Pancreas (tissue), 10 donors: ENCODE measurements around the gene MTUS2. TPM values are rescaled to one million over a fixed set of nuclear protein-coding genes. Genes with fewer than 3 reads are reported as not detected.

Experiments
- ATAC-seq, 4 donors: fragments of 200-7000 bp; cut with Tn5 transposase; one replicate each; pipeline versions ENCODE4 v1.8.0 to v1.9.1; 2020; ENCODE audit warnings: mild to moderate bottlenecking in 4 of 4, moderate library complexity in 4 of 4
- DNase-seq, 6 donors: peaks; one replicate each; pipeline ENCODE4 v3.0.0-alpha.2; 2020
- FAIRE-seq: peaks from 2 replicates; lab custom pipeline; 2012; peaks lifted over from hg19 to GRCh38; lab: Jason Lieb, UNC
- H3K27ac ChIP-seq, 4 donors: fragments of 200-600 bp; sonication (generic); 1 replicate in 3 of 4; 2 replicates in 1 of 4; pipeline versions ENCODE4 v1.5.0 to v1.8.0; 2020
- H3K27me3 ChIP-seq, 4 donors: fragments of 200-600 bp; one replicate each; pipeline ENCODE4 v1.8.0; 2021
- H3K36me3 ChIP-seq, 3 donors: fragments of 200-600 bp; sonication (generic) in 1 of 3; one replicate each; pipeline versions ENCODE4 v1.5.0 to v1.8.0; 2020 to 2021
- H3K4me1 ChIP-seq, 3 donors: fragments of 200-600 bp; one replicate each; pipeline ENCODE4 v1.8.0; 2021
- H3K4me3 ChIP-seq, 4 donors: fragments of 200-600 bp; sonication (generic) in 2 of 4; one replicate each; pipeline versions ENCODE4 v1.5.0 to v1.8.0; 2020 to 2021
- H3K9me3 ChIP-seq, 4 donors: fragments of 200-600 bp; one replicate each; pipeline ENCODE4 v1.8.0; 2021
- CTCF ChIP-seq, 4 donors: fragments of 200-600 bp; sonication (generic) in 3 of 4; IDR thresholded peaks; one replicate each; pipeline versions ENCODE4 v1.5.0 to v1.8.0; 2021; ENCODE audit warnings: antibody characterized with exemption in 4 of 4
- WGBS, 2 donors: extraction: QIAGEN DNeasy Blood & Tissue Kit; methylation state at CpG; one replicate each; pipeline ENCODE4 v1.1.7; 2013; 5-methylcytosine and 5-hydroxymethylcytosine counted together
- intact Hi-C, 3 donors: fragments of 100-400 bp; cut with DNase I; formaldehyde crosslinking; loops; one replicate each; pipeline versions ENCODE4 v1.11.1 to v1.14.2; 2022
- polyA plus RNA-seq, 2 donors: library from polyadenylated mRNA; stranded (reverse); fragments of 200-250 nt; gene quantifications; one replicate each; pipeline ENCODE4 v1.2.3, GENCODE V29; 2013
- total RNA-seq, 6 donors: library from RNA; stranded (reverse); fragmentation: NEBNext Ultra II Directional in 4 of 6; extraction: Animal tissue kit (Norgen Biotek cat#: 25700) in 4 of 6; gene quantifications; one replicate each; pipeline versions ENCODE4 v1.2.1 to v1.2.4, GENCODE V29; 2021 to 2023
- donor health status: healthy with polysubstance abuse.
- donor health status: DM: no; HTN: no; CAD: no; lungs with moderate emphysema.
- donor health status: DM: no; HTN: no; CAD: no.
- donor health status: control.
- donor health status: control.
- donor health status: Bipolar disorder and iron deficiency.
- donor health status: DM: yes; HTN: yes; CAD: no.
- donor health status: DM: no; HTN: no; CAD: no.
- donor health status: DM: no; HTN: no; CAD: no.
- donor health status: DM: yes; HTN: yes; CAD: no.

The MTUS2 gene
- total and polyA plus RNA-seq, 8 donors: 2.2 to 9.0 (median 4.8) TPM

GRCh38 chr13:28976195-28976594 lies 156.1 kb downstream of the MTUS2 start:
- TF ChIP-seq CTCF (IDR thresholded peaks at IDR 0.05): no peak
- intact Hi-C loops: no loop called here
- no peak for FAIRE-seq

GRCh38 chr13:28976636-28977035 lies 156.5 kb downstream of the MTUS2 start:
- ATAC-seq (no peak), DNase-seq (no peak), FAIRE-seq (no peak)
- Histone ChIP-seq H3K27me3 (no peaks in the 10 kb centered on the region), H3K9me3 (no peaks in the 10 kb centered on the region), H3K36me3 (no peaks in the 10 kb centered on the region), H3K27ac (no peak overlapping the region), H3K4me3 (no peak overlapping the region), H3K4me1 (peaks cover 0 to 4% (median 0%) of the 10 kb centered on the region in 3 donors)
- intact Hi-C loops: no loop called here
- TF ChIP-seq CTCF (IDR thresholded peaks at IDR 0.05): no peak

More at GRCh38 chr13:28976195-28976594, 156.1 kb downstream of the MTUS2 start:
- no peak for ATAC-seq
- H3K9me3 ChIP-seq: no peaks in the 10 kb centered on the region
- 68 to 73% methylated on average over 1 of the region's 1 CpG for WGBS, 2 donors
- DNase-seq: no peak
- no peak overlapping the region for H3K4me3 ChIP-seq
- no peaks in the 10 kb centered on the region for H3K36me3 ChIP-seq
- H3K27ac ChIP-seq: no peak overlapping the region
- H3K4me1 ChIP-seq: peaks cover 0 to 4% (median 0%) of the 10 kb centered on the region in 3 donors
- no peaks in the 10 kb centered on the region for H3K27me3 ChIP-seq

- H3K27me3 ChIP-seq: no peaks in the 10 kb centered on the region
- H3K36me3 ChIP-seq: no peaks in the 10 kb centered on the region
- FAIRE-seq: no peak
- no peak for ATAC-seq
- 84 to 87% methylated on average over 3 of the region's 3 CpGs for WGBS, 2 donors
- H3K4me3 ChIP-seq: no peak overlapping the region
- TF ChIP-seq CTCF (IDR thresholded peaks at IDR 0.05): no peak
- no peak overlapping the region for H3K27ac ChIP-seq
- intact Hi-C loops: no loop called here
- DNase-seq: no peak
- peaks cover 0 to 6% (median 4%) of the 10 kb centered on the region in 3 donors for H3K4me1 ChIP-seq
- no peaks in the 10 kb centered on the region for H3K9me3 ChIP-seq
Measured at GRCh38 chr13:28978574-28978973, 158.4 kb downstream of the MTUS2 start.

GRCh38 chr13:28981530-28981929 lies 161.4 kb downstream of the MTUS2 start:
- FAIRE-seq: no peak
- Histone ChIP-seq H3K27ac (no peak overlapping the region), H3K27me3 (no peaks in the 10 kb centered on the region), H3K36me3 (no peaks in the 10 kb centered on the region), H3K9me3 (no peaks in the 10 kb centered on the region), H3K4me3 (no peak overlapping the region), H3K4me1 (peaks cover 7 to 9% (median 8%) of the 10 kb centered on the region in 3 donors)
- no peak for ATAC-seq
- no peak for TF ChIP-seq CTCF (IDR thresholded peaks at IDR 0.05)
- DNase-seq: no peak
- WGBS, 2 donors: 94 to 97% methylated on average over 9 of the region's 9 CpGs
- intact Hi-C loops: no loop called here

- Histone ChIP-seq H3K9me3 (no peaks in the 10 kb centered on the region), H3K4me3 (no peak overlapping the region), H3K36me3 (no peaks in the 10 kb centered on the region), H3K4me1 (peaks cover 7 to 9% (median 8%) of the 10 kb centered on the region in 3 donors), H3K27ac (no peak overlapping the region), H3K27me3 (no peaks in the 10 kb centered on the region)
- DNase-seq (peak in 4 of 6 donors; percentile 18 to 58 (median 46)), ATAC-seq (peak; percentile 85 to 98 (median 92)), FAIRE-seq (no peak)
- 9 to 12% methylated on average over 3 of the region's 3 CpGs for WGBS, 2 donors
- intact Hi-C loops: no loop called here
- TF ChIP-seq CTCF (IDR thresholded peaks at IDR 0.05): no peak
Measured at GRCh38 chr13:28983641-28984040, 163.5 kb downstream of the MTUS2 start.
